Esophagus squamous epithelium (tissue), 5 donors: ENCODE results near the gene FNDC7. TPM values are rescaled to one million over a fixed set of nuclear protein-coding genes. Genes with fewer than 3 reads are reported as not detected.

ENCODE experiments used
- DNase-seq: peaks from one replicate; lab custom pipeline; 2025; lab: John Stamatoyannopoulos, UW
- H3K27ac ChIP-seq, 4 donors: fragments of 200-600 bp; sonication (generic); one replicate each; pipeline ENCODE4 v1.5.1; 2016 to 2019; ENCODE audit warnings: mild to moderate bottlenecking in 1 of 4
- H3K27me3 ChIP-seq, 4 donors: fragments of 200-600 bp; sonication (generic); 1 replicate in 3 of 4; 2 replicates in 1 of 4; pipeline versions ENCODE4 v1.5.1 to v1.6.0; 2017 to 2021; ENCODE audit warnings: antibody characterized with exemption in 1 of 4
- H3K36me3 ChIP-seq, 3 donors: fragments of 200-600 bp; sonication (generic); one replicate each; pipeline ENCODE4 v1.5.1; 2016 to 2019
- H3K4me1 ChIP-seq, 3 donors: fragments of 200-600 bp; sonication (generic); one replicate each; pipeline ENCODE4 v1.5.1; 2017 to 2019
- H3K4me3 ChIP-seq, 4 donors: fragments of 200-600 bp; sonication (generic); 1 replicate in 3 of 4; 2 replicates in 1 of 4; pipeline ENCODE4 v1.5.1; 2016 to 2019; ENCODE audit warnings: mild to moderate bottlenecking in 2 of 4, moderate library complexity in 1 of 4
- H3K9me3 ChIP-seq, 3 donors: fragments of 200-600 bp; sonication (generic); one replicate each; pipeline ENCODE4 v1.5.1; 2016 to 2019
- POLR2A ChIP-seq, 4 donors: fragments of 450-650 bp; IDR thresholded peaks; one replicate each; pipeline ENCODE4 v1.6.1; 2017; ENCODE audit warnings: antibody characterized with exemption in 4 of 4, mild to moderate bottlenecking in 4 of 4, moderate library complexity in 3 of 4
- WGBS, 2 donors: methylation state at CpG; one replicate each; pipeline ENCODE4 v1.1.5; 2018; 5-methylcytosine and 5-hydroxymethylcytosine counted together
- intact Hi-C: fragments of 100-400 bp; cut with DNase I; formaldehyde crosslinking; loops from one replicate; pipeline ENCODE4 v1.15.0; 2022
- total RNA-seq, 4 donors: library from RNA; depleted of rRNA; stranded (reverse); fragments of >200 nt; gene quantifications; one replicate each; pipeline ENCODE4 v1.1.0, GENCODE V29; 2016
- TF ChIP-seq, protein P1 (sequence below), 6 experiments: fragments of 450-650 bp in 4 of 6; fragments of 200-600 bp in 2 of 6; sonication (generic) in 2 of 6; IDR thresholded peaks; one replicate each; pipeline ENCODE4 v1.5.1; 2016 to 2019; ENCODE audit warnings: antibody characterized with exemption in 6 of 6, mild to moderate bottlenecking in 4 of 6, moderate library complexity in 4 of 6
- donor health status: DM: yes; HTN: yes; CAD: no.

FNDC7 gene
- total RNA-seq, 4 donors from 2014 or later = not detected

DNA sequence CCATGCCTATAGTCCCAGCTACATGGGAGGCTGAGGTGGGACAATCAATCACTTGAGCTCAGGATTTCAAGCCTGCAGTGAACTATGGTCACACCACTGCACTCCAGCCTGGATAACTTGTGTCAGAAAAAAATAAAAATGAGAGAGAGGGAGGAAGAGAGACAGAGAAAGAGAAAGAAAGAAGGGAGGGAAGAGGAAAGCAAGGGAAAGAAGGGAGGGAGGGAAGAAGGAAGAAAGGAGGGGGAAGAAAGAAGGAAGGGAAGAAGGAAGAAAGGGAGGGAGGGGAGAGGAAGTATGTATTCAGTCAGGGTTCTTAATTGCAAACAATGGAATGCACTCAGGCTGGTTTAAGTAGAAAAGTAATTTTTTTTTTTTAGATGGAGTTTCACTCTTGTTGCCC lies 43.9 kb upstream of the FNDC7 start:
- intact Hi-C loops = no loop called here
- Histone ChIP-seq H3K4me3 (no peak overlapping the region), H3K36me3 (no peaks in the 10 kb centered on the region), H3K4me1 (no peaks in the 10 kb centered on the region), H3K27ac (no peak overlapping the region), H3K9me3 (no peaks in the 10 kb centered on the region), H3K27me3 (peaks cover 0 to 20% (median 0%) of the 10 kb centered on the region in 4 donors)
- TF ChIP-seq POLR2A (IDR thresholded peaks at IDR 0.05) = no peak
- TF ChIP-seq, protein P1, sequence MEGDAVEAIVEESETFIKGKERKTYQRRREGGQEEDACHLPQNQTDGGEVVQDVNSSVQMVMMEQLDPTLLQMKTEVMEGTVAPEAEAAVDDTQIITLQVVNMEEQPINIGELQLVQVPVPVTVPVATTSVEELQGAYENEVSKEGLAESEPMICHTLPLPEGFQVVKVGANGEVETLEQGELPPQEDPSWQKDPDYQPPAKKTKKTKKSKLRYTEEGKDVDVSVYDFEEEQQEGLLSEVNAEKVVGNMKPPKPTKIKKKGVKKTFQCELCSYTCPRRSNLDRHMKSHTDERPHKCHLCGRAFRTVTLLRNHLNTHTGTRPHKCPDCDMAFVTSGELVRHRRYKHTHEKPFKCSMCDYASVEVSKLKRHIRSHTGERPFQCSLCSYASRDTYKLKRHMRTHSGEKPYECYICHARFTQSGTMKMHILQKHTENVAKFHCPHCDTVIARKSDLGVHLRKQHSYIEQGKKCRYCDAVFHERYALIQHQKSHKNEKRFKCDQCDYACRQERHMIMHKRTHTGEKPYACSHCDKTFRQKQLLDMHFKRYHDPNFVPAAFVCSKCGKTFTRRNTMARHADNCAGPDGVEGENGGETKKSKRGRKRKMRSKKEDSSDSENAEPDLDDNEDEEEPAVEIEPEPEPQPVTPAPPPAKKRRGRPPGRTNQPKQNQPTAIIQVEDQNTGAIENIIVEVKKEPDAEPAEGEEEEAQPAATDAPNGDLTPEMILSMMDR (IDR thresholded peaks at IDR 0.05) = no peak
- no peak for DNase-seq

DNA sequence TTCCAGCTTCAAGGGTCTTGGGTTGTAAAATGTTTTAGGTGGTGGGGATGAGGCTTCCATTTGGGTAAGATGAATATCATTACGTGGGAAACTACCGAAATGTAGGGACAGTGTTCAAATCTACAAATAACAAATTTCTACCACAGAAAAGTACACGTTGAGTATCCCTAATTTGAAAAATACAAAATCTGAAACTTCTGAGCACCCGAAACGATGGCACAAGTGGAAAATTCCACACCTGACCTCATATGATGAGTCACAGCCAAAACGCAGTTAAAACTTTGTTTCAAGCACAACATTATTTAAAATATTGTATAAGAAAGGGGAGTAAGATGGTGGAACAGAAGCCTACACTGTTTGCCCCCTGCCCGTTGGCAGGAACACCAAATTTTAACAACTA lies 43.0 kb upstream of the FNDC7 start:
- TF ChIP-seq POLR2A (IDR thresholded peaks at IDR 0.05) = no peak
- TF ChIP-seq, protein P1 (IDR thresholded peaks at IDR 0.05) = no peak
- no peak for DNase-seq
- H3K9me3 ChIP-seq = no peaks in the 10 kb centered on the region
- peaks cover 0 to 20% (median 0%) of the 10 kb centered on the region in 4 donors for H3K27me3 ChIP-seq
- H3K4me3 ChIP-seq = no peak overlapping the region
- no peak overlapping the region for H3K27ac ChIP-seq
- intact Hi-C loops = no loop called here
- WGBS, 2 donors = 68 to 74% methylated on average over 7 of the region's 7 CpGs
- no peaks in the 10 kb centered on the region for H3K4me1 ChIP-seq
- H3K36me3 ChIP-seq = no peaks in the 10 kb centered on the region

DNA sequence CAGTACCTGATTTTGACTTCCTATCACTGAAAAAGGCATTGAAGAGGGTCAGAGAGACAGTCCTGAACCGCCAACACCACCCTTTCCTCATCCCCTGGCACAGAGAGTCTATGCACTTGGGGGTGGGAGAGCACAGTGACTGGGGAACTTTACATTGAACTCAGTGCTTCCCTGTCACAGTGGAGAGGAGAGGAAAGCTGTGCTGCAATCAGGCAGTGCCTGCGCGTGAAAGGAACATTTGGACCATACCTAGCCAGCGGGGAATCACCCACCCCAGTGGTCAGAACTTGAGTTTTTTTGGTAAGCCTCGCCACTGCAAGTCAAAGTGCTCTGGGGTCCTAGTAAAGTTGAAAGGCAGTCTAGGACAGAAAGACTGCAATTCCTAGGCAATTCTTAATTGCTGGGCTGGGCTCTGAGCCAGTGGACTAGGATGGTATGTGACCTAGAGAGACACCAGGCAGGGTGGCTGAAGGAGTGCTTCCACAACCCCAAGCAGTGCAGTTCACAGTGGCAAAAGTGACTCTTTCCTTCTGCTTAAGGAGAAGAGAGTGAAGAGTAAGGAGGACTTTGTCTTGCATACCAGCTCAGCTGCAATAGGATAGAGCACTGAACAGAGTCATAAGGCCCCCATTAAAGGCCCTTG lies 42.5 kb upstream of the FNDC7 start:
- TF ChIP-seq, protein P1 (IDR thresholded peaks at IDR 0.05) = no peak
- TF ChIP-seq POLR2A (IDR thresholded peaks at IDR 0.05) = no peak
- H3K4me1 ChIP-seq = no peaks in the 10 kb centered on the region
- no peak for DNase-seq
- no peak overlapping the region for H3K4me3 ChIP-seq
- peaks cover 0 to 20% (median 0%) of the 10 kb centered on the region in 4 donors for H3K27me3 ChIP-seq
- no peak overlapping the region for H3K27ac ChIP-seq
- H3K36me3 ChIP-seq = no peaks in the 10 kb centered on the region
- intact Hi-C loops = no loop called here
- H3K9me3 ChIP-seq = no peaks in the 10 kb centered on the region
- 83 to 84% methylated on average over 2 to 5 of the region's 5 CpGs for WGBS, 2 donors

DNA sequence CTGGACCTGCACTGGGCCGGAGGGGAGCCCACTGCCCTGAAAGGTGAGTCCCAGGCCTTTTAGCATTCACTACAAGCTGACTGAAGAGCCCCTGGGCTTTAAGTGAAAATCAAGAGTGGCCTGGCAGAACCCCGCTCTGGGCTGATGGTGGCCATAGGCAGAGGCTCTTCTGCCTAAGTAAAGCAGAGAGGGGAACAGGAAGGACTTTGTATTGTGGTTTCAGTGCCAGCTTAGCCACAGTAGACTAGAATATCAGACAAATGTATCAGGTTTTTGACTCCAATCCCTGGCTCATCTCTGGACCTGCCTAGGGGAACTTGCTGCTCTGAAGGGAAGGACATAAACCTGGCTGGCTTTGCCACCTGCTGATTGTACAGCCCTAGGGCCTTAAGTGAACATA lies 41.6 kb upstream of the FNDC7 start:
- Histone ChIP-seq H3K27ac (no peak overlapping the region), H3K4me3 (no peak overlapping the region), H3K4me1 (no peaks in the 10 kb centered on the region), H3K36me3 (no peaks in the 10 kb centered on the region), H3K9me3 (no peaks in the 10 kb centered on the region), H3K27me3 (peaks cover 0 to 20% (median 0%) of the 10 kb centered on the region in 4 donors)
- intact Hi-C loops = no loop called here
- 91 to 95% methylated on average over 2 of the region's 2 CpGs for WGBS, 2 donors
- no peak for DNase-seq
- no peak for TF ChIP-seq POLR2A (IDR thresholded peaks at IDR 0.05)
- TF ChIP-seq, protein P1 (IDR thresholded peaks at IDR 0.05) = no peak

DNA sequence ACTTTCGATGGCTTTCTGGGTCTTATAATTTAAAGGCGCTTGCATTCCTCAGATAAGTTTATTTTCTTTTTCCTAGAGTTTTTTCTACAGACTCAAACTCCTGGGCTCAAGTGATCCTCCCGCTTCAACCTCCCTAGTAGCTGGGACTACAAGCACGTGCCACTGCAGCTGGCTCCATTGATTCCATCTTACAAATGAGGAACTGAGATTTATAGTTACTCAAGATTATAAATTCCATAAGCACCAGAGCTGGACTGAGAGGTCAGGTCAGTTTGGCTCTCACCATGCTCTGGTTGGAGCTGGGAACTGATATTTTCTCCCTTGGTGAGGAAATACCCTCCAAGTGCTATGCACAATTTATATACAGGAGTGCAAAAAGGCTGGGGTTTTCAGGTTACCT lies 34.0 kb upstream of the FNDC7 start:
- Histone ChIP-seq H3K36me3 (no peaks in the 10 kb centered on the region), H3K9me3 (no peaks in the 10 kb centered on the region), H3K4me3 (no peak overlapping the region), H3K27me3 (no peaks in the 10 kb centered on the region), H3K27ac (no peak overlapping the region), H3K4me1 (peaks cover 0 to 9% (median 0%) of the 10 kb centered on the region in 3 donors)
- no peak for DNase-seq
- 82 to 84% methylated on average over 4 of the region's 4 CpGs for WGBS, 2 donors
- TF ChIP-seq, protein P1 (IDR thresholded peaks at IDR 0.05) = no peak
- no peak for TF ChIP-seq POLR2A (IDR thresholded peaks at IDR 0.05)
- intact Hi-C loops = no loop called here
